Activated T-helper 9 cell treated with anti-CD3 and anti-CD28 coated beads, Interleukin-2, amount 50 U/mL, for 16 hours (primary cell): ENCODE data around the gene ZRANB1.

Experiments used
- DNase-seq: peaks from one replicate; pipeline ENCODE4 v3.0.0-alpha.2; 2020; ENCODE audit warnings: low read depth

The ZRANB1 gene

DNA sequence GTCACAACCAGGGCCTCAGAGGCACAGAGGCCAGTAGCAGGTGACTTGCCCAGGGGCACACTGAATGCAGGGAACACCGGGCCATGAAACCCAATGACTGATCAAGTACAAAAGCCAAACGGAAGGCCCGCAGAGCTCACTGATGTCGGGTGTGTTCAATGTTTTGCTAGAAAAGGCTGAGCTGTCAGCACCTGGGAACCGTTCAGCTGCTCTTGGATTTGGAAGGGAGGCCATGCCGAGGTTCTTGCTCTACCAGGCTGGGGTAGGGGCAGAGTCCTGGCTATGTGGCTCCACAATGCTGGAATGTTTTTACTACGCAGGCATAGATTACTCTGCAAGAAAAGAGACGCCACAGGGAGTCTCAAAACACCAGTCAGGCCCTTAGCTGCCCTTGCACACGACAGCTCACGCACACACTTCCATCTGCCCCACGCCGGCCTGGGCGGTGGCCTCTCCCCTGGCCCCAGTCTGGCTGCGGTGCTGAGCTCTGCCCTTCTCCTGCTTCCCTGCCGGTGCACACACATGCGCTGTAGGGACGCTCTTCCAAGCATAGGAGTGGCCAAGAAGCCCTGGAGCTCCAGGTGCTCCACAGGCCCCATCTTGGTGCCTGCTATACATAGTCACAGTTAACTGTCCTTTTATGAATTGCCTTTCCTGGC is 79.9 kb downstream of the ZRANB1 start:
- no peak for DNase-seq

DNA sequence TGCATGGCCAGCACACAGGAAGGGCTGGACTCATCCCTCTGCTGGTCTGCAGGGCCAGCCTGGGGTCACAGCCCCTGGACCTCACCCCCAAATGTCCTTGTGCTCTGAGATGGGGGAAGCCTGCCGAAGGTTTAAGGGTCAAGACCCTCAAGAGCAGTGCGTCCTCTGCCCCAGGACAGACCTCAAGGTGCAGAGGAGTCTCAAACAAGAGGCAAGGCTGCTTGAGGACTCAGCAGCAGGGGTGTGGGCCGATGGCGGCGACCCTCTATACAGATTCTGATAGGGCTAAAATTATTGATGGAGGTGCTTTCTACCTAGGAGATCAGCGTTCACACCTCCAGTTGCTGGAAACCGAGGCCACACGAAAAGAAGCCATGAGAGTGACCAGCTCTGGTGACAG is 80.7 kb downstream of the ZRANB1 start:
- no peak for DNase-seq

DNA sequence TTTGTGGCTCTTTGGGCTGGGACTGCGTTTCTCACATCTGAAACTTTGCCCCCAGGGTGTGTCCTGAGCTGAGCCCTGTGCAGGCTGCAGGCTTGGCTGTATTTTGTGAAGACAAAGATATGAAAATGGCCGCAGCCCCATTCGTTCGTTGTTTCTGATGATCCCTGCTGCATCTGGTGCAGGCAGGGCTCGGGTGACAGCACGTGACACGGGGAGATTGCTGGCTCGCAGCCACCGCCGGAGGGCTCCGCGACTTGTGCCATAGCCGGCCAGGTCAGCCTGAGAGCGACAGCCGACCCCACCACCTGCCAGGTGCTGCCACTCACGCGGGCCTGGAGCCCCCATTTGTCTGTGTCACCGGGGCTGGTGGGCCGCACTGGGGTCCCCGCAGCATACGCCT is 81.3 kb downstream of the ZRANB1 start:
- no peak for DNase-seq

DNA sequence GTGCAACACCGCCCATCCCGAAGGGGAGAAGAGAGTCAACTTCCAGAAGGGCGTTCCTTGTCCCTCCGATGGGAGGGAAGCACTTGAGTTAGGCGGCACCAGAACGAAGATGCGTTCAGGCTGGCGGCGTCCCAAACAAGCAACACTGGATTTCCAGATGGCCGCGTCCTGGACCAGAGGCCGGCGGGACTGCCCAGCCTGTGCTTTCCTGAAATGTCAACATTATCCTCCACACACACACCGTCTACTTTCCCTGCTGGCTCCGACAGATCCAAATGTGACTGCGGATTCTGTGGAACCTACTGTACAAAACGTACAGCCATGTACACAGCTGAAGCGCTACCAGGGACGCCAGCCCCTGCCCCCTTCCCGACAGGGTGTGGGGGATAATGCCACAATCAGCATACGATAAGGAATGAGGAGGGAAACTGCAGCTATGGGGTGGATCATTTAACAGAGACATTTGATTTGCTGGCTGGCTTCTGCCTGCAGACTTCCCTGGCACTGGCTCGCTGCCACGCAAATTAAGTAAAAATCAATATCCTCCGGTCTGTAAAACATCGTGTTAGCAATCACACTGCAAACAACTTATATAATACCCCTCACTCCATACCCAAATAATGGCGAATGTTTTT is 82.1 kb downstream of the ZRANB1 start:
- no peak for DNase-seq

DNA sequence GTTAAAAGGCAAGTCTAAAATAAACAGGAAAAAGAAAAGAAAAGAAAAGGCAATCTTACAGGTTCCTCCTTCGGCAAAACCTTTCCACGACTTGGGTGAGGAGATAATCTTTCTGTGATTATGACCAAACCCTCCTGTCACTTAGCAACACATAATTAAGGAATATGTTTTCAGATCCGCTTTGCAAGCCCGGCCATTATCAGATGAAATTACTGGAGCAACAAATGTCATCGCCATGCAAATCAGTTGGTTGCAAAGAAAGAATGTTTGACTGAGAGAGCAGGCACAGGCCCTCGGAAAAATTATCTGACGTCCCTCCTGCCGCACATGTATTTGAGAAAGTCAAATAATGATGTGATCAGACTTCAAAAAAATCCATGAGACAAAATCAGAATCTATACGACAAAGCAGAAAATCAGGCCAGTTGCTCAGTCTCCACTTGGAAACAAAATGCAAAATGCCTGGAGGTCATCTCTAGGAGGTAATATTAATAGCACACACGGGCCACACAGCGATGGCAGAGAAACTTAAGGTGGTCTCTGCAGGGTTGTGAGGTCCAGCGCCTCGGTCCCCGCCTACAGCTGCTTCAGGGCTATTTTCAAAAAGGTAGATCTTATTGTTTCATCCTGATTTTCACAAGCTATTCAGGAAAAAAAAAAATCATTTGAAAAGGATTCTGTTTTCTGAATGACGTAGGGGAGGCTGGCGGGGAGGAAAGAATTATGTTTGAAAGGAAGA is 82.7 kb downstream of the ZRANB1 start:
- no peak for DNase-seq

DNA sequence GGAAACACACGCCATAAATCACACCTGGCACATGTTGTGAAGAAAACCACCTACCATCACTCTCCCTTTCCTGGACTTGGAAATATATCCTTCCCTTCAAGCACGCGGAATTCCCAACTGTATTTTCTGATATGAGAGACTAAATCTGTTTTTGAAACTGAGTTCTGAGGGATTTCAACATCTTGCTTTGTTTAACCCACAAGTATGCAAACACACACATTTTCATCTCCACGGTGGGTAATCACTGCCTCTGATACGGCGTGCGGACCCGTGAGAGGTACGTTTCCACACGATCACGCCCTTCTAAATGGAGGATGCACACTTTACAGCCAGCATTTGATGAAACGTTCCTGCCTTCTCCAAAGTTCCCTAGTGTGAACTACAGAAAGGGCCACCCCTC is 83.4 kb downstream of the ZRANB1 start:
- no peak for DNase-seq

DNA sequence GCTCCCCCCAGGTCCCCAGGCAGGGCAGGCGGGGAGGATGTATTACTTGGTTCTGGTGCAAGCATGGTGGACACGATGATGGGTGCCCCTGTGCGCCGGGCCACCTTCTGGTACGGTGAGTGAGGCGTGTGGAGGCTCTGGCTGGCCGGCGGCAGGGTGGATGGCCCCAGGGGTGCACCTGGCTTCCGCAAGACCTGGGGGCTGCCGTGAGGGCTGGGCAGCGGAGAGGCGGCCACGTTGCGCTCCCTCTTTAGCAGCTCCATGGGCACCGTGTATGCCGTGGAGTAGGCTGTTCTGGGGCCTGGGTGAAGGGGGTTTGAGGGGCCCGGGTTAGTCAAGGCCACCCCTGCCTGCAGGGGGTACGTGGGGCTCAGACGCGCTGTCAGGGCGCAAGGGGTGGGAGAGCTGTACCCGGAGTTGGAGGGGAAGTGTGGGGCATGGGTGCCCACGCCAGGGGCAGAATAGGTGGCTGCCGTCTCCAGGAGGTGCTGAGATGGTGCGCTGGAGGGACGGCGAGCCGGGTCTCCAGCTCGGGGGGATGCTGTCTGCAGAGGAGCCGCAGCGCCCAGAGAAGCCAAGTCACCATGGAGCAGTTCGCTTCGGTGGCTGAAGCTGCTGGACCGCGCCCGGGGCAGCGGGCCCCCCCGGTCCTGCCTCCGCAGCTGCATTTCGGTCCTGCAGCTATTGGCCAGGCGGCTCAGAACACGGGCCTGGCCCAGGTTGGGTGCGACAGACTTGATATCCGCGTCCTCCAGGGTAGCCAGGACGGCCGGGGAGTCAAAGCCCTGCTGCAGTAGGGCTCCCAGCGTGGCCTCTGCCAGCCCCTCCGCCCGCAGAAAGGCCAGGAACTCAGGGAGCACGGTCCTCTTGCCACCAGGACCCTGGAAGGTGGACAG is 84.4 kb downstream of the ZRANB1 start:
- no peak for DNase-seq

DNA sequence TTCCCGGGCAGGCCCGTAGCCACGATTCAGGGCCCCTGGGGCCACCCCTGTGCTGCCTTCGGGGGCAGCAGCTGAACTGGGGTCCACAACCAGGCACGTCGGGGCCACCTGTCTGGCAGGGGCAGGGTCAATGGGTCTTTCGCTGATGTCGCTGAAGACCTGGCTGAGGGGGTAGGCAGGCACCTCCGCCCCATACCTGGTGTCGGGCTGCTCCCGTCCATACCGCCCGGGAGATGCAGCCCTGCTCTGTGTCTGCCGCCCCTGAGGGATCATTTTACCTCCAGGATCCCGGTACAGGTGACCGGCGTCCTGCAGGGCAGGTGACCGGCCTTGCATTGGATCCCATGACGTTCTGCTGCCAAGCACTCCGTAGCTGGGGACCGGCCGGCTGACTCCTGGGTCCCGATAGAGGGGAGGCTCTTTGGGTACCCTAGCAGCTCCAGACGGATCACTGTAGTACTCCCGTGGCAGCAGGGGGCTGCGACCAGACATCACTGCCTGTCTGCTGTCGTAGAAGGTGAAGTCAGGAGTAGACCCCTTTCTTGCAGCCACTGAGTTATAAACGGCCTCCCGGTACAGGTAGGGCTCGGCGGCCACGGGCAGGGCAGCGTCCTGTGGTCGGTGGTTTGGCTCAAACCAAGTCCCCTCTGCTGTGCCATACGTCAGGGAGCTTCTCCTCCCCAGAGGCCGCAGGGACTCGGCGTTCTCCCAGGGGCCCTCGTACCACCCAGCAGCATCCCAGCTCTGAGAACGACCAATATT is 85.2 kb downstream of the ZRANB1 start:
- no peak for DNase-seq

DNA sequence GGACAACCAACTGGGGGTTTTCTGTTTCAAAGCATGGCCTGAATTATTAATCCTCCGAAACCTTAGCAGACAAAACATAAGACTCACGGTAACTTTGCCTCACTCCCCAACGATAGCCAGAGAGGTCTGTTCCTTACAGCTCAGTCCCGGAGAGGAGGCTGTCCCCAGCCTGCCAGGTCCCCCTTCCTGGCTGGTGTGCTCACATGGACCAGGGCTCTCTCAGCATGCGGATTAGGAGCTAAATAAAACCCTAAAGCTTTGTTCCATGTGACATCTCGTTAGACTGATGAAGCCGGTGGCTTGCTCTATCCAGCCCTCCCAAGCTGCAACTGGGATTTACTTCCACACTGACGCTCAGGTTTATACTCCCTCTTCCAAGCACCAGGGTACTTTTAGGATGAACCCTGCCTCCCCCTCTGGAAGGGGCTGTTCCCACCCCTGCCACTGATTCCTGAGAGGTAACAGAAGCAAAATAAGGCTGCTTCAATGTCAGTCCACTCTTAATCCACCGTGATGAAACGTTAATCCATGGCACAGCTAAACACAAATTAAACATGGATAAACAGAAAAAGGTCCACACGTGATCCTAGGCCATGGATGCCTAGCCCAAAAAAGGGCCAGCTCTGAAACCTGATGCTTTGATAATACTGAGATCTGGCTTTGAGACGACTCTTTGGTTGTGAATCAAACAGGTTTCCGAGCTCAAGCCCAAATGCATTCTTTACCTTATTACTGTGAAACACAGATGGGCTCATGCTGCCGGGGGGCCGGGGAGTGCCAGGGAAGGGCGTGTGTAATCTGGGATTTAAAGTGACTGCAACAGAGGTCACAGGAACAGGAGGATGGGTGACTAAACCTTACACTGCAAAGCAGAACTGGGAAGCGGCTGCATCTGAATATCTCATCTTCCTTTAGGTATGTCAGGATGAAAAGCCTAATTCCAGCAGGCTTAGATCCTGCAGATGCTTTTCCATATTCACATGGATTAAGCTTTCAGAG is 86.2 kb downstream of the ZRANB1 start:
- no peak for DNase-seq

DNA sequence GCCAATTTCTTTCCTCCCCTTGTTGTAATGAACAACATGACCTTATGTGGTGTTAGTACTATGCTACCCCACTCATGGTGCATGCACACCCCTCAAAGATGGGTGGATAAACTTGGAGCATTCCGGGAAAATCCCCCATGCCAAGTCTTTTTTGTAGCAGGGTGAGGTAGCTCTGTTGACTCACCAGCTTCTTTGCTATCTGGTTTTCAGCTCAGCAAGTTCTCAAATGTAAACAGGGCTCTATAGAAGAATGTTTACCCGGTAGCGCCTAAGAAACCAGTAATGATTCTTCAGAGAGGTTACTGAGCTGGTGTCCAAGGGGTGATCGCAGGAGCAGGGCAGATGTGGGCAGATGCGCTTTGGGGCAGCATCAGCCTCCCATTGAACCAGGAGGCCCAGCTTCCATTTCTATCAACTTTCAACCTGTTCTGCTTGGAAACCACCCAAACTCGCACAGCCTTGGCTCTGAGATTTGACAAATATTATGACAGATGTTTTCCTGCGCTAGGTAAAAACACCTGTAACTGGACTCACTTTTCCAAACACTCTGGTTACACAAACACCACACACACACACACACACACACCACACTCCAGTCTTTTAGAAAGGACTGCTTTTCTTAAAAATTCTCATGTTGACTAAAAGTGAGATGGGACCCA is 87.8 kb downstream of the ZRANB1 start:
- no peak for DNase-seq

DNA sequence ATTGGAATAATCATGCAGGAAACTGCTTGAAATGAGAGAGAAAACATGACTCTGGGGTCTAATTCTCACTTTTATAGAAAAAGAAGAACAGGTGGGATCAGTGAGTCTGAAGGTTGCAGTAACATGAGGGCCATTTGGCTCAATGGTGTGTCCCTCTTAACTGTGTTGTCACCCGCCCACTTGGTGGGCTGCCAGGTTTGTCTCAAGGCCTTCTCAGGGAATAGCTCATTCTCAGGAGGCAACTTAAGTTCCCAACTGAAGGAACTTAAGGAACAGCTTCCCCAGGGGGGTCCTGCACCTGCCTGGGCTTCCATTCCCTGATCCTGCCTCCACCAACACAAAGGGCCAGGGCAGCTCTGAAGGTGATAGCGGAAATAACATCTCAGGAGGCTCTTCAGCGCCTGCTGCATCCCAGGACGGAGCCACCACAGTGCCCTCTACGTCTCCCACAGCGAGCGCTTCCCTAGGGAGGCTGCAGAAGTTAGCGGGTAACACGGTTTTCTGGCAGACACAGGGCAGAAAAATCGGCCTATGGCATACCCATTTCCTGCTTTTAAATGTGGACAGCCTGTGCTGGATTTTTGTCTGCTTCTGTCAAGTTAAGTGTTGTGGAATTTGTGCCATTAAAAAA is 88.8 kb downstream of the ZRANB1 start:
- no peak for DNase-seq

DNA sequence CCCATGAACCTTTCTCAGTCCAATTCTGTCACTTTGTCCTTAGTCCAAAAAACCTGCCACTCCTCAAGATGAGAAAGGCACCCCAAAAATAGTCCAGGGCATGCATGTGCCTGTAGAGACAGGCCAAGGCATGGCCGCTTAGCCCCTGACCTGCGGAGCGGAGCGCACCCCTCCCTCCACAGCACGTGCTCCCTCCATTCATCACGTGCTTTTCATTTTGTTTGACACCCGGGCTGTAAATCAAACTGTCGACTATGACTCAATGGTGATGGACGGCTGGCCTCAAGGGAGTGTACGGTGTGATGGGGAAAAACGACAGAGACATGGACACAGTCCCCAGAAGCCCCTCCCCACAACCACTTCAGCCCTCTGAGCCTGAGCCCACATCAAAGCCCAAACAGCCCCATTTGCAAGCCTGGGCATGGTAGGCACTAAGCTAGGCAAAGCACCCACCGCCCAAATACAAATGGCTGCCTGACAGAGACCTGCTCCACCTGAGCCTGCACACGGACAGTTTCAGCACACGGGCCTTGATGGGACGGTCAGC is 90.6 kb downstream of the ZRANB1 start:
- DNase-seq: no peak

DNA sequence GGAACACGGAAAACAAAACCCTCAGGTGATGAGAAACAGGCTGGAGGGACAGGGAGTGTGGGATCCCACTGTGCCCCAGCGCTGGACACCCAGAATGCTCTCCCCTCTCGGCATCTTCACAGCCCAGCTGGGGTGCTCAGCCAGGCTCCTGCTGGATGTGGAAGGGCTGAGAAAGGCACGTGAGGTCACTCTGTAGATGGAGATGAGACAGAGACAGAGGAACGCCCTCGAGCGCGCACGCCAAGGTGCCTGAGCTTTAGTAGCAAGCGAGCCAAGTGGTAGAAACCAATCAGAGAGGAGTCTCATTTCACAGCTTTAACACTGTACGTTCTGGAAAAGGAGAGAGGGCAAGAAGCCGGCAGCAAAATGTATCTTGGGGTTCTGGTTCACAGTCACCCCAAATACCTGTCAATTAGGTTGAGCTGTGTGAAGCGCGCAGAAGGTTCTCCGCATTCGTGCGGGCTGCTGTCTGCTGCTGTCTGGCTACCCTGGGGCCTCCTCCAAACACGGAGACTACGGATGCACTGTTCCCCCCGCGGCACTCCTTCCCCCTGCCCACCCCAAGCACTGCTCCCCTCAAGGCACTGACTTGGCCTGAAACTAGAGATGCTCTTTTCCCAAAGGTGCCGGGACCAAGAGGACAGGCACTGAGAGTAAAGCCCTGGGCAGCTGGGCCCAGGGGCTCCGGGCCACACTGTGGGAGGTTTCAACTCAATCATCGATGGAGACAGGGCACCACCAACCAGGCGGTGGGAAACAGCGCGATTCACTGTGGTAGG is 91.4 kb downstream of the ZRANB1 start:
- no peak for DNase-seq

DNA sequence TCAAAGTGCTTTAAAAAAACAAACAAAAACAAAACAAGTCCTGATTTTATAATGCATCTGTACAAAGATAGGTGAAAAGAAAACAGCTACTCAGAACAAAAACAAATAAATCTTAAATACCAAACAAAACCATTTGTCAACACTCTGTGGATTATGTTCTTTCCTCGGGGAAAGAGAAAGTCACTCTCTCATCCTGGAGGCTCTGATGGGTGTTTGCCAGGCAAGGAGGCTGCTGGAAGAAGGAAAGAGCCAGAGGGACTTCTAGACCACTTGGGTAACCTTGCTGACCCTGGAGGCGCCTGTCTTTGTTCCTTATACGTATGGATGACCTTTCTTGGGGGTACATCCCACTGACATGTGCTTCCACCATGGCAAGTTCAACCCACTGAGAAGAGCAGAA is 92.8 kb downstream of the ZRANB1 start:
- DNase-seq: no peak

DNA sequence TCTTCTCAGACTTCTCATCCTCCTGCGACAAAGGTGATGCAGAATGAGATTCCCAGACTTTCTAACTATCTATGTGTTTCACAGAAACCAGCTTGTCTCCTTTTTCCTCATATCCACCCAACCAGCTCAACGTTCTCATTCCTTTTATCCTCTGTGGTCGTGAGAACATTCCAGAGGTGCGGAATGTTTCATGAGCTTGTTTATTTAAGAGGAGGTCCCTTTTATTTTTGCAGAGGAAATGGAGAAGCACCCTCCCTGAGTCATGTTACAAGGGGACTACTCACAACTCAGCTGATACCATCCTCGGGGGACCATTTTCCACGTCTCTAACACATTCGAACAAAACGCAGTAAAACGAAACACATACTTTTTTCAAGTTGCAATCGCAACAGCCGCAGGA is 93.2 kb downstream of the ZRANB1 start:
- no peak for DNase-seq

DNA sequence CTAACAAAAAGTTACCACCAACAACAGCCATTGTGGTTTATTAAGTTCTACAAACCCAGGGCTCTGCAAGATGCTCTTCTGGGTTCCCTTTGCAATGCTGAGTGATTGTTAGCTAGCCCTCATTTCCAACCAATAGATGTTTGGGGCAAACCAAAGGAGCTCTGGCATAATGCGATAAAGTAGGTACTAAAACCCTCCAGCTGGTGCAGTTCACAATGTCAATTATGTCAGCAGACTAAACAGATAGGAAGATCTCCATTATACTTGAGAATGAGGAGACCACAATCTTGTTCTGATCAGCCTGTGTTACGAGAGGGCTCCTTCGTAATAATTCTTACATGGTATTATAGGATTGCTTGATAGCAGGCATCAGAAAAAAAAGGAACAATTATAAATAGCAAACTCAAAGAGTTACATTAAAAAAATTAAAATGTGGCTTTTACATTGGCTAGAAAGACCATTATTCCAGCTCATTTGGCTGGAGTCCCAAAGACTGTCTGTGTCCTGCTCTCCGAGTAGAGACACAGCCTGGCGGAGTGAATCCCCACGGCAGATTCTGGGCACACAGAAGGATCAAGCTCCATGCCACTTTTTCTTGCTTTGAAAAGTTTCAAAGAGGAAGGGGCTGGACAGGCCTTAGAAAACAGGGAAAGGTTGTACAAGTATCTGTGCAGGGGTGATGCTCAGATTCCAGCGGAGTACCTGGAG is 93.8 kb downstream of the ZRANB1 start:
- no peak for DNase-seq

DNA sequence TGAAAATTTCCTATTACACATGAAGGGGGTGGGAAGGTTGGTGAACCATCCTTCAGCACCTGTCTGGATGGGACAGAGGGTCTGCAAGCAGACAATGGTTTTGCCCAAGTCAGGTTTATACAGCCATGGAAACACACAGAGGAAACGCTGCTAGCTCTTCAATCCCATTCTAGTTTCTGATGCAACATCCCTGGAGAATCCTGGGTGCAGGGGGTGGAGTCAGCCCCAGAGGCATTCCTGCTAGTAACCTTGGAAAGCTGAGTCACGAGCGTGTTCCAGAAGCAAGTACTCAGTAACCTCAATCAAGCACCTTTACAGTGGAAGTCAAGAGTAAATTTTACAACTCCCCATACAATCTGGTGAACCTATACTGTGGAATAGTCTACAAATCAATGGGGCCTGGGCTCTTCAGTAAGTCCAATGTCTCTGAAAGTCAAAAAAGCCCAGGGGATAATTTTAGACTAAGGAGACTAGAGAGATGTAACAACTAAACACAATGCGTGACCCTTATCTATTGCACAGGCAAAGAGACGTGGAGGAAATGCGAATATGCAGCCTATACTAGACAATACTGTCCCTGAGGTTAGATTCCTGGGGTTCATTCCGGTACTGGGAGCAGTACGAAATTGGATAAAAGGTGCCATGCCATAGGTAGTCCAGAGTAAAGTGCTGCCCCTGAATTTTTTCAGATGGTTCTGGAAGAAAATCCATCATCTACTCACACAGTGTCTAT is 95.4 kb downstream of the ZRANB1 start:
- DNase-seq: no peak
